Suprapubic skin (tissue), 4 donors: ENCODE data around the gene CERS6. TPM values are rescaled to one million over a fixed set of nuclear protein-coding genes. Genes with fewer than 3 reads are reported as not detected.

ENCODE experiments used
- DNase-seq, 2 donors: peaks; one replicate each; pipeline ENCODE4 v3.0.0-alpha.2; 2019; ENCODE audit warnings: low spot score in 2 of 2
- H3K27ac ChIP-seq: fragments of 200-600 bp; sonication (generic); one replicate; pipeline ENCODE4 v1.5.1; 2019
- H3K27me3 ChIP-seq: fragments of 200-600 bp; sonication (generic); one replicate; pipeline ENCODE4 v1.5.1; 2019
- H3K36me3 ChIP-seq: fragments of 200-600 bp; sonication (generic); one replicate; pipeline ENCODE4 v1.5.1; 2019
- H3K4me1 ChIP-seq: fragments of 200-600 bp; sonication (generic); one replicate; pipeline ENCODE4 v1.5.1; 2019
- H3K4me3 ChIP-seq: fragments of 200-600 bp; sonication (generic); one replicate; pipeline ENCODE4 v1.5.1; 2019; ENCODE audit warnings: mild to moderate bottlenecking
- H3K9me3 ChIP-seq: fragments of 200-600 bp; sonication (generic); one replicate; pipeline ENCODE4 v1.5.1; 2019
- CTCF ChIP-seq, 2 donors: fragments of 200-600 bp in 1 of 2; fragments of 450-650 bp in 1 of 2; sonication (generic) in 1 of 2; IDR thresholded peaks; one replicate each; pipeline ENCODE4 v1.5.1; 2016 to 2019; ENCODE audit warnings: antibody characterized with exemption in 2 of 2, mild to moderate bottlenecking in 1 of 2, moderate library complexity in 1 of 2
- EP300 ChIP-seq: sonication (generic); formaldehyde crosslinking; IDR thresholded peaks from one replicate; pipeline ENCODE4 v1.6.1; 2017; ENCODE audit warnings: antibody characterized with exemption
- POLR2A ChIP-seq, 2 donors: fragments of 450-650 bp; IDR thresholded peaks; one replicate each; pipeline ENCODE4 v1.6.1; 2017; ENCODE audit warnings: antibody characterized with exemption in 2 of 2, mild to moderate bottlenecking in 2 of 2, moderate library complexity in 2 of 2
- POLR2AphosphoS5 ChIP-seq, 3 donors: sonication (generic); formaldehyde crosslinking; IDR thresholded peaks; one replicate each; pipeline ENCODE4 v1.6.1; 2017; ENCODE audit warnings: antibody characterized with exemption in 3 of 3
- WGBS: methylation state at CpG from one replicate; pipeline ENCODE4 v1.1.5; 2018; 5-methylcytosine and 5-hydroxymethylcytosine counted together
- total RNA-seq, 4 donors: library from RNA; depleted of rRNA; stranded (reverse); fragments of >200 nt; gene quantifications; one replicate each; pipeline ENCODE4 v1.1.0, GENCODE V29; 2016

The CERS6 gene
- total RNA-seq, 4 donors from 2014 or later, result 68.7 to 83.3 (median 77.0) TPM

GRCh38 chr2:168633200-168633599 is 177.1 kb downstream of the CERS6 start:
- TF ChIP-seq EP300, result no peak
- TF ChIP-seq POLR2AphosphoS5 (IDR thresholded peaks at IDR 0.05), result no peak
- no peak for TF ChIP-seq CTCF (IDR thresholded peaks at IDR 0.05)
- no peak for TF ChIP-seq POLR2A (IDR thresholded peaks at IDR 0.05)
- Histone ChIP-seq H3K36me3 (no peaks in the 10 kb centered on the region), H3K27me3 (no peaks in the 10 kb centered on the region), H3K4me3 (no peak overlapping the region), H3K27ac (no peak overlapping the region), H3K9me3 (no peaks in the 10 kb centered on the region), H3K4me1 (peaks cover 33% of the 10 kb centered on the region)
- WGBS, result 65% methylated on average over 1 of the region's 1 CpG
- DNase-seq, result no peak

- Histone ChIP-seq H3K4me3 (no peak overlapping the region), H3K27me3 (no peaks in the 10 kb centered on the region), H3K36me3 (no peaks in the 10 kb centered on the region), H3K4me1 (peaks cover 39% of the 10 kb centered on the region), H3K27ac (no peak overlapping the region), H3K9me3 (no peaks in the 10 kb centered on the region)
- TF ChIP-seq CTCF (IDR thresholded peaks at IDR 0.05) (no peak), EP300 (no peak), POLR2A (IDR thresholded peaks at IDR 0.05) (no peak), POLR2AphosphoS5 (IDR thresholded peaks at IDR 0.05) (no peak)
- 86% methylated on average over 1 of the region's 1 CpG for WGBS
- no peak for DNase-seq
Observed at GRCh38 chr2:168633895-168634294, 177.8 kb downstream of the CERS6 start.

GRCh38 chr2:168635065-168635577 is 179.0 kb downstream of the CERS6 start:
- H3K27ac ChIP-seq, result no peak overlapping the region
- WGBS, result 32% methylated on average over 3 of the region's 3 CpGs
- no peaks in the 10 kb centered on the region for H3K27me3 ChIP-seq
- no peak for DNase-seq
- H3K4me1 ChIP-seq, result peaks cover 50% of the 10 kb centered on the region
- H3K36me3 ChIP-seq, result no peaks in the 10 kb centered on the region
- no peaks in the 10 kb centered on the region for H3K9me3 ChIP-seq
- no peak overlapping the region for H3K4me3 ChIP-seq
- TF ChIP-seq POLR2AphosphoS5 (IDR thresholded peaks at IDR 0.05) (no peak), EP300 (no peak), POLR2A (IDR thresholded peaks at IDR 0.05) (no peak)

GRCh38 chr2:168639018-168639417 is 182.9 kb downstream of the CERS6 start:
- Histone ChIP-seq H3K27ac (peak overlapping the region; percentile 75), H3K4me1 (peaks cover 40% of the 10 kb centered on the region), H3K27me3 (no peaks in the 10 kb centered on the region), H3K36me3 (no peaks in the 10 kb centered on the region), H3K4me3 (no peak overlapping the region), H3K9me3 (no peaks in the 10 kb centered on the region)
- TF ChIP-seq EP300 (no peak), POLR2A (IDR thresholded peaks at IDR 0.05) (no peak), POLR2AphosphoS5 (IDR thresholded peaks at IDR 0.05) (no peak), CTCF (IDR thresholded peaks at IDR 0.05) (no peak)
- no peak for DNase-seq
- WGBS, result 46% methylated on average over 2 of the region's 2 CpGs

GRCh38 chr2:168639441-168639898 is 183.4 kb downstream of the CERS6 start:
- DNase-seq, result no peak
- WGBS, result 49% methylated on average over 3 of the region's 3 CpGs
- H3K4me1 ChIP-seq, result peaks cover 36% of the 10 kb centered on the region
- H3K27me3 ChIP-seq, result no peaks in the 10 kb centered on the region
- TF ChIP-seq EP300 (no peak), CTCF (IDR thresholded peaks at IDR 0.05) (no peak), POLR2AphosphoS5 (IDR thresholded peaks at IDR 0.05) (no peak), POLR2A (IDR thresholded peaks at IDR 0.05) (no peak)
- H3K9me3 ChIP-seq, result no peaks in the 10 kb centered on the region
- H3K27ac ChIP-seq, result peak overlapping the region; percentile 75
- no peaks in the 10 kb centered on the region for H3K36me3 ChIP-seq
- no peak overlapping the region for H3K4me3 ChIP-seq

- DNase-seq, result no peak
- Histone ChIP-seq H3K27me3 (no peaks in the 10 kb centered on the region), H3K27ac (peak overlapping the region; percentile 75), H3K36me3 (no peaks in the 10 kb centered on the region), H3K4me3 (no peak overlapping the region), H3K9me3 (no peaks in the 10 kb centered on the region), H3K4me1 (peaks cover 31% of the 10 kb centered on the region)
- 75% methylated on average over 3 of the region's 3 CpGs for WGBS
- TF ChIP-seq POLR2AphosphoS5 (IDR thresholded peaks at IDR 0.05) (no peak), CTCF (IDR thresholded peaks at IDR 0.05) (no peak), EP300 (no peak), POLR2A (IDR thresholded peaks at IDR 0.05) (no peak)
Observed at GRCh38 chr2:168640039-168640438, 184.0 kb downstream of the CERS6 start.
